PC-3 (cell line): ENCODE results near the gene MED12.

Experiments used
- EZH2 ChIP-seq: fragments of 300-600 bp; sonication (generic); IDR thresholded peaks from one replicate; pipeline ENCODE4 v1.6.1; 2017; ENCODE audit warnings: antibody characterized with exemption, mild to moderate bottlenecking, low read length; ENCODE audit not compliant: unreplicated experiment
- TF ChIP-seq, protein P1 (sequence below): fragments of 300-600 bp; sonication (generic); conservative IDR thresholded peaks from 2 replicates; pipeline ENCODE4 v1.5.1; 2017; ENCODE audit warnings: antibody characterized with exemption, low read depth, mild to moderate bottlenecking, low read length

DNA sequence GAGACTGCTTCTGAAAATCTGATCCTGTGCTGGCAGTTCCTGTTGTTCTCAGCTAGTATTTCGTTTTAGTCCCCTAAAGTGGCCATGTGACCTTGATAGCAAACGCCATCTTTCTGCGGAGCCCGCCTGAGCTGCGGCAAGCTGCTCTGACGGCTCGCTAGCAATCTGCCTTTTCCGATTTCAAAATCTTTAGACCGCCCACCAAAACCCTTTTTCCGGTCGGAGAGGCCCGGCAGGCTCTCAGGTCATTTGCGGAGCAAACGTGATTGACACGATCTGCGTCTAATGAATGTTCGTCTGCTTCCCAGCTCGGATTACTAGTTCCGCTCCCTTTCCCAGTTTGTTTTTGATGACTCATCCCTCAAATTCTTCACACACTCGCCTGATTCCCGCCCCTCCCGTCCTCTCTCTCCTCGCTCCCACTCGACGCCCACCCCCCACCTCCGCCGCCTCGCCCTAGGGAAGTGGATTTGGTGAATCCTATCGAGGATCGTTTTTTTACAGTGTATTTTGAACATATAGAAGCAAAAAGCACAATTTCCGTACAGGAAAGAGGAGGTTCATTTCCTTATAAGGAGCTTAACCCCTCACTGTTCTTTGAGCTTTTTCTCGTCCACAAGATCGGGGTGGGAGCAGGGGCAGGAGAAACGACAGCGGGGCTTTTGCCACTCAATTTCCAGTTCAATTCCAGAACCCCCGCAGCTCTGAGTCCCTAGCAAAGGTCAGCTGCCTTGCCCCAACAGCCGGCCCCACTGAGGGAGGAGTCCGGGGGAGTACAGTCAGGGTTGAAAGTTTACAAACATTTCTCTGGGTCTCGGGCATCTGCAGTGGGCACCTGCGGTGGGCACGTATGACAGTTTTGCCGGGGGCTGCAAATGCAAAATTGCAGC, 63.8 kb downstream of the MED12 start:
- TF ChIP-seq, protein P1, sequence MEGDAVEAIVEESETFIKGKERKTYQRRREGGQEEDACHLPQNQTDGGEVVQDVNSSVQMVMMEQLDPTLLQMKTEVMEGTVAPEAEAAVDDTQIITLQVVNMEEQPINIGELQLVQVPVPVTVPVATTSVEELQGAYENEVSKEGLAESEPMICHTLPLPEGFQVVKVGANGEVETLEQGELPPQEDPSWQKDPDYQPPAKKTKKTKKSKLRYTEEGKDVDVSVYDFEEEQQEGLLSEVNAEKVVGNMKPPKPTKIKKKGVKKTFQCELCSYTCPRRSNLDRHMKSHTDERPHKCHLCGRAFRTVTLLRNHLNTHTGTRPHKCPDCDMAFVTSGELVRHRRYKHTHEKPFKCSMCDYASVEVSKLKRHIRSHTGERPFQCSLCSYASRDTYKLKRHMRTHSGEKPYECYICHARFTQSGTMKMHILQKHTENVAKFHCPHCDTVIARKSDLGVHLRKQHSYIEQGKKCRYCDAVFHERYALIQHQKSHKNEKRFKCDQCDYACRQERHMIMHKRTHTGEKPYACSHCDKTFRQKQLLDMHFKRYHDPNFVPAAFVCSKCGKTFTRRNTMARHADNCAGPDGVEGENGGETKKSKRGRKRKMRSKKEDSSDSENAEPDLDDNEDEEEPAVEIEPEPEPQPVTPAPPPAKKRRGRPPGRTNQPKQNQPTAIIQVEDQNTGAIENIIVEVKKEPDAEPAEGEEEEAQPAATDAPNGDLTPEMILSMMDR, result no peak
- no peak for TF ChIP-seq EZH2
